HG03354 (cell line): ENCODE results near the gene INPP5D.
"Not testable (repeated sequence)": the region's sequence is repeated elsewhere in the genome, so short reads cannot be mapped to it uniquely, and the experiment has no call there.

Source experiments
- ATAC-seq: cut with Tn5 transposase; IDR thresholded peaks from one replicate; pipeline ENCODE4 v1.9.1; 2021; ENCODE audit warnings: mild to moderate bottlenecking; ENCODE audit not compliant: unreplicated experiment, poor library complexity, severe bottlenecking

The INPP5D gene

GRCh38 chr2:233087713-233088112 is 27.6 kb downstream of the INPP5D start:
- no peak for ATAC-seq

GRCh38 chr2:233088972-233089345 is 28.8 kb downstream of the INPP5D start:
- ATAC-seq = no peak

- no peak for ATAC-seq
Measured at GRCh38 chr2:233089851-233090250, 29.7 kb downstream of the INPP5D start.

- no peak for ATAC-seq
Measured at GRCh38 chr2:233090879-233091278, 30.7 kb downstream of the INPP5D start.

- no peak for ATAC-seq
Measured at GRCh38 chr2:233091595-233092375, 31.6 kb downstream of the INPP5D start.

GRCh38 chr2:233092432-233093165 is 32.5 kb downstream of the INPP5D start:
- no peak for ATAC-seq

- no peak for ATAC-seq
Measured at GRCh38 chr2:233093166-233093448, 33.0 kb downstream of the INPP5D start.

- no peak for ATAC-seq
Measured at GRCh38 chr2:233093721-233094120, 33.6 kb downstream of the INPP5D start.

GRCh38 chr2:233094614-233095013 is 34.5 kb downstream of the INPP5D start:
- no peak for ATAC-seq

GRCh38 chr2:233096006-233096405 is 35.9 kb downstream of the INPP5D start:
- ATAC-seq = no peak

- ATAC-seq = no peak
Measured at GRCh38 chr2:233098618-233099017, 38.5 kb downstream of the INPP5D start.

GRCh38 chr2:233099820-233100191 is 39.7 kb downstream of the INPP5D start:
- not testable (repeated sequence) for ATAC-seq

GRCh38 chr2:233100192-233100998 is 40.3 kb downstream of the INPP5D start:
- ATAC-seq = peak; percentile 86

- ATAC-seq = no peak
Measured at GRCh38 chr2:233101141-233101540, 41.0 kb downstream of the INPP5D start.

GRCh38 chr2:233101816-233102215 is 41.7 kb downstream of the INPP5D start:
- ATAC-seq = no peak

GRCh38 chr2:233105156-233105895 is 45.2 kb downstream of the INPP5D start:
- no peak for ATAC-seq

GRCh38 chr2:233105930-233106329 is 45.8 kb downstream of the INPP5D start:
- no peak for ATAC-seq

GRCh38 chr2:233107011-233107410 is 46.9 kb downstream of the INPP5D start:
- ATAC-seq = no peak

GRCh38 chr2:233107831-233108300 is 47.7 kb downstream of the INPP5D start:
- no peak for ATAC-seq
